Endothelial cell of umbilical vein (primary cell): ENCODE measurements around the gene RPL23.

Experiments
- CTCF ChIP-seq, 2 donors: IDR thresholded peaks; 1 replicate in 1 of 2; 2 replicates in 1 of 2; pipeline ENCODE4 v1.5.1; 2011; ENCODE audit warnings: low read length in 2 of 2, mild to moderate bottlenecking in 2 of 2, moderate library complexity in 2 of 2, control low read depth in 1 of 2, inconsistent platforms in 1 of 2, low read depth in 1 of 2; ENCODE audit not compliant: insufficient read depth in 1 of 2; ENCODE audit errors: extremely low read depth in 1 of 2
- POLR2A ChIP-seq: IDR thresholded peaks from 2 replicates; pipeline ENCODE4 v1.6.1; 2012; ENCODE audit warnings: low read depth, mild to moderate bottlenecking, control low read depth, low read length
- POLR2AphosphoS5 ChIP-seq: IDR thresholded peaks from 2 replicates; pipeline ENCODE4 v1.6.1; 2012; ENCODE audit warnings: low read depth, mild to moderate bottlenecking, control low read depth, low read length, moderate library complexity; ENCODE audit not compliant: insufficient read depth

DNA sequence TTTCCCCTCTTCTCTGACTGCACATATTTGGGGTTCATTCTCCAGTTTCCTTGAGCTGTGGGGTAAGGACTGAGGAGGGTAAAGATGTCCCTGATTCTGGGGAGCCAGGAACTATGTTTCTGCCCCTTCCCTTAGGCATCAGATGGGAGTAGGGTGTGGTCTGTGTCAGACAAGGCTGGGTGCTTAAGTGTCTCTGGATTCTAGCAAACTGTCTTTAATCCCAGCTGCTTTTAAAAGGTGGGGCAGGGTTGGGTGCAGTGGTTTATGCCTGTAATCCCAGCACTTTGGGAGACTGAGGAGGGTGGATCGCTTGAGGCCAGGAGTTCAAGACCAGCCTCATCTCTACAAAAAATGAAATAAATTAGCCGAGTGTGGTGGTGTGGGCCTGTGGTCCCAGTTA is 29.3 kb upstream of the RPL23 start:
- no peak for TF ChIP-seq POLR2AphosphoS5
- no peak for TF ChIP-seq CTCF (IDR thresholded peaks at IDR 0.05; ENCODE audit: extremely low read depth in 1 of 2, insufficient read depth in 1 of 2, low read depth in 1 of 2, low read length in 2 of 2)
- TF ChIP-seq POLR2A, result no peak
